ENCODE results near the gene NCAPG2.

GRCh38 chr7:158706273-158706704, 1.7 kb upstream of the NCAPG2 start:
- TF ChIP-seq CTCF (IDR thresholded peaks at IDR 0.05) = no peak
- no peak for TF ChIP-seq POLR2A (IDR thresholded peaks at IDR 0.05)
- TF ChIP-seq POLR2AphosphoS5 (IDR thresholded peaks at IDR 0.05) = no peak

All from transverse colon (tissue), 4 donors.